Left hindlimb (tissue), 1 donor: ENCODE data around the gene ZNF550.

ENCODE experiments used
- DNase-seq: peaks from one replicate; pipeline ENCODE4 v3.0.0-alpha.2; 2018

The ZNF550 gene

GRCh38 chr19:57559404-57560025 is at the start of gene ZNF550:
Gene ZNF550 (minus strand): TSS chr19:57559863. CDS start chr19:57559682, 181 bp downstream.
- DNase-seq: peak; percentile 94

- DNase-seq: no peak
These were observed 47.3 kb upstream of the ZNF550 start for GRCh38 chr19:57606931-57607330.

GRCh38 chr19:57599761-57600383 is 40.2 kb upstream of the ZNF550 start, which contains the start of gene ZNF530:
Gene ZNF530 (plus strand): TSS chr19:57599885. CDS start chr19:57604346, 4,461 bp downstream.
- peak; percentile 93 for DNase-seq

GRCh38 chr19:57599377-57599760 is 39.7 kb upstream of the ZNF550 start:
- no peak for DNase-seq

GRCh38 chr19:57587529-57587928 is 27.9 kb upstream of the ZNF550 start:
- no peak for DNase-seq

- peak; percentile 94 for DNase-seq
These were observed 24.1 kb upstream of the ZNF550 start, which contains the start of gene ZIK1 for GRCh38 chr19:57583521-57584416. Gene ZIK1 (plus strand): TSS chr19:57584145. CDS start chr19:57584357, 212 bp downstream.

- DNase-seq: no peak
These were observed 23.4 kb upstream of the ZNF550 start for GRCh38 chr19:57583104-57583520.

GRCh38 chr19:57578487-57579205 is 19.0 kb upstream of the ZNF550 start, which contains the start of gene ZNF416:
Gene ZNF416 (minus strand): TSS chr19:57578911. CDS start chr19:57578704, 207 bp downstream.
- DNase-seq: peak; percentile 98

GRCh38 chr19:57576661-57577060 is 17.0 kb upstream of the ZNF550 start:
- no peak for DNase-seq

GRCh38 chr19:57572415-57572947 is 12.8 kb upstream of the ZNF550 start:
- no peak for DNase-seq

GRCh38 chr19:57570707-57571106 is 11.0 kb upstream of the ZNF550 start:
- no peak for DNase-seq

- no peak for DNase-seq
These were observed 7.0 kb upstream of the ZNF550 start for GRCh38 chr19:57566396-57567265.

- no peak for DNase-seq
These were observed 3.9 kb upstream of the ZNF550 start for GRCh38 chr19:57563547-57563946.

GRCh38 chr19:57560049-57560491 is 407 bp upstream of the ZNF550 start:
- no peak for DNase-seq

- no peak for DNase-seq
These were observed 657 bp downstream of the ZNF550 start for GRCh38 chr19:57559008-57559403.

- DNase-seq: no peak
These were observed 1.1 kb downstream of the ZNF550 start for GRCh38 chr19:57558525-57558924.

GRCh38 chr19:57557659-57558058 is 2.0 kb downstream of the ZNF550 start:
- DNase-seq: no peak

GRCh38 chr19:57552432-57552831 is 7.2 kb downstream of the ZNF550 start:
- no peak for DNase-seq

- DNase-seq: no peak
These were observed 13.2 kb downstream of the ZNF550 start for GRCh38 chr19:57546513-57546912.

- no peak for DNase-seq
These were observed 21.6 kb downstream of the ZNF550 start for GRCh38 chr19:57537953-57538547.
